Fibroblast of lung (primary cell): ENCODE results near the gene DNAJC28. TPM values are rescaled to one million over a fixed set of nuclear protein-coding genes. Genes with fewer than 3 reads are reported as not detected.

Source experiments
- DNase-seq, 2 donors: peaks; one replicate each; pipeline versions ENCODE4 v3.0.0 to v3.0.0-alpha.2; 2010; ENCODE audit warnings: low read depth in 2 of 2
- H2AFZ ChIP-seq: 2 replicates; pipeline ENCODE4 v1.5.1; 2012; ENCODE audit warnings: low read length, control low read depth, inconsistent platforms
- H3K27ac ChIP-seq: 2 replicates; pipeline ENCODE4 v1.5.1; 2011; ENCODE audit warnings: low read length, control low read depth; ENCODE audit not compliant: insufficient read depth
- H3K27me3 ChIP-seq: 2 replicates; pipeline ENCODE4 v1.5.1; 2011; ENCODE audit warnings: mild to moderate bottlenecking, low read length; ENCODE audit not compliant: control insufficient read depth, insufficient read depth
- H3K36me3 ChIP-seq: 2 replicates; pipeline ENCODE4 v1.5.1; 2011; ENCODE audit warnings: low read length; ENCODE audit not compliant: control insufficient read depth, insufficient read depth
- H3K4me1 ChIP-seq: 2 replicates; pipeline ENCODE4 v1.5.1; 2011; ENCODE audit warnings: low read length; ENCODE audit not compliant: control insufficient read depth, insufficient read depth; ENCODE audit errors: extremely low read depth
- H3K4me2 ChIP-seq: 2 replicates; pipeline ENCODE4 v1.5.1; 2011; ENCODE audit warnings: low read length, control low read depth; ENCODE audit not compliant: insufficient read depth; ENCODE audit errors: extremely low read depth
- H3K4me3 ChIP-seq, 4 experiments: fragments of 200-600 bp in 1 of 4; sonication (generic) in 1 of 4; replicated peaks in 1 of 4; 2 replicates each; pipeline ENCODE4 v1.5.1; 2011 to 2016; ENCODE audit warnings: low read length in 4 of 4, low read depth in 3 of 4, mild to moderate bottlenecking in 3 of 4, control low read depth in 2 of 4, inconsistent platforms in 1 of 4, mixed read lengths in 1 of 4; ENCODE audit not compliant: insufficient read depth in 1 of 4; ENCODE audit errors: control extremely low read depth in 1 of 4
- H3K79me2 ChIP-seq: 2 replicates; pipeline ENCODE4 v1.5.1; 2012; ENCODE audit warnings: mild to moderate bottlenecking, low read length, inconsistent platforms; ENCODE audit not compliant: control insufficient read depth, insufficient read depth
- H3K9ac ChIP-seq: 2 replicates; pipeline ENCODE4 v1.5.1; 2011; ENCODE audit warnings: mild to moderate bottlenecking, low read length, control low read depth; ENCODE audit not compliant: insufficient read depth
- H3K9me3 ChIP-seq: 2 replicates; pipeline ENCODE4 v1.5.1; 2012; ENCODE audit warnings: low read depth, low read length; ENCODE audit not compliant: control insufficient read depth, insufficient read depth
- H4K20me1 ChIP-seq: 2 replicates; pipeline ENCODE4 v1.5.1; 2011; ENCODE audit warnings: low read length; ENCODE audit not compliant: control insufficient read depth, insufficient read depth; ENCODE audit errors: extremely low read depth
- EZH2 ChIP-seq: IDR thresholded peaks from 2 replicates; pipeline ENCODE4 v1.5.1; 2012; ENCODE audit warnings: low read length, control low read depth, mild to moderate bottlenecking; ENCODE audit errors: missing control alignments
- polyA plus RNA-seq, 2 donors: library from polyadenylated mRNA; depleted of rRNA in 1 of 2; stranded (reverse) in 1 of 2; unstranded in 1 of 2; fragments of >200 nt; gene quantifications; 2 replicates each; pipeline ENCODE4 v1.2.1, GENCODE V29; 2011 to 2012; ENCODE audit warnings: missing spikeins in 1 of 2
- total RNA-seq: library from RNA; depleted of rRNA; stranded (reverse); fragments of >200 nt; gene quantifications from 2 replicates; pipeline ENCODE4 v1.2.1, GENCODE V29; 2014
- TF ChIP-seq, protein P1 (sequence below), 2 donors: IDR thresholded peaks in 1 of 2; conservative IDR thresholded peaks in 1 of 2; 1 replicate in 1 of 2; 2 replicates in 1 of 2; pipeline ENCODE4 v1.5.1; 2011 to 2012; ENCODE audit warnings: low read length in 2 of 2, control low read depth in 1 of 2, inconsistent platforms in 1 of 2, low read depth in 1 of 2, mild to moderate bottlenecking in 1 of 2

The DNAJC28 gene
- total and polyA plus RNA-seq, 2 donors (not counting 1 experiment from before 2014, with no cell fraction given), result 2.1 to 2.3 TPM

DNA sequence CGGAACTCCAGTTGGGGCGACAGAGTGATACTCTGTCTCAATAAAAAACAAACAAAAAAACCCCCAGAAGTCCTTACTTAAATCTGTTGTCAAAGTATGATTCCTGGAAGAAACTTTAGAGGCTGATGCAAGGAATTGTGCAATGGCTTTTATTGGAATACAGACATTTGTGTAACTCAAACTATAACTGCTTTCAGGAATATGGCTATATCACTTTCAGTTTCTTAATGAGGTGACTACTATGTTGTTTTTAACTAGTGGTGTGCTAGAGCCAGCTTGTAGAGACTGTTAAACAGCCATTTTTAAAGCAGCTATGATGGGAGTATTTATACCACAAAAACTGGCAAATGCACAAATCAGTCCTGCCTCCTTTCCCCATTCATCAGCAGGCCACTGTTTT, 22.7 kb upstream of the DNAJC28 start:
- no peak overlapping the region for H3K4me2 ChIP-seq
- no peaks in the 10 kb centered on the region for H3K79me2 ChIP-seq
- H2AFZ ChIP-seq, result no peak overlapping the region
- no peak overlapping the region for H3K4me3 ChIP-seq
- no peaks in the 10 kb centered on the region for H3K27me3 ChIP-seq
- TF ChIP-seq, protein P1, sequence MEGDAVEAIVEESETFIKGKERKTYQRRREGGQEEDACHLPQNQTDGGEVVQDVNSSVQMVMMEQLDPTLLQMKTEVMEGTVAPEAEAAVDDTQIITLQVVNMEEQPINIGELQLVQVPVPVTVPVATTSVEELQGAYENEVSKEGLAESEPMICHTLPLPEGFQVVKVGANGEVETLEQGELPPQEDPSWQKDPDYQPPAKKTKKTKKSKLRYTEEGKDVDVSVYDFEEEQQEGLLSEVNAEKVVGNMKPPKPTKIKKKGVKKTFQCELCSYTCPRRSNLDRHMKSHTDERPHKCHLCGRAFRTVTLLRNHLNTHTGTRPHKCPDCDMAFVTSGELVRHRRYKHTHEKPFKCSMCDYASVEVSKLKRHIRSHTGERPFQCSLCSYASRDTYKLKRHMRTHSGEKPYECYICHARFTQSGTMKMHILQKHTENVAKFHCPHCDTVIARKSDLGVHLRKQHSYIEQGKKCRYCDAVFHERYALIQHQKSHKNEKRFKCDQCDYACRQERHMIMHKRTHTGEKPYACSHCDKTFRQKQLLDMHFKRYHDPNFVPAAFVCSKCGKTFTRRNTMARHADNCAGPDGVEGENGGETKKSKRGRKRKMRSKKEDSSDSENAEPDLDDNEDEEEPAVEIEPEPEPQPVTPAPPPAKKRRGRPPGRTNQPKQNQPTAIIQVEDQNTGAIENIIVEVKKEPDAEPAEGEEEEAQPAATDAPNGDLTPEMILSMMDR (conservative IDR thresholded peaks at IDR 0.05 in 1 of 2, IDR thresholded peaks at IDR 0.05 in 1 of 2; ENCODE audit: low read depth in 1 of 2, low read length in 2 of 2), result no peak
- TF ChIP-seq EZH2, result no peak
- H3K9ac ChIP-seq, result no peak overlapping the region
- no peaks in the 10 kb centered on the region for H3K9me3 ChIP-seq
- DNase-seq, result peak in 1 of 2 donors; percentile 76
- H3K36me3 ChIP-seq, result peaks cover 13% of the 10 kb centered on the region
- no peaks in the 10 kb centered on the region for H4K20me1 ChIP-seq
- H3K27ac ChIP-seq, result peak overlapping the region; percentile 27
- H3K4me1 ChIP-seq, result no peaks in the 10 kb centered on the region

- H3K36me3 ChIP-seq, result peaks cover 13% of the 10 kb centered on the region
Measured at GRCh38 chr21:33512481-33512880, 21.0 kb upstream of the DNAJC28 start.

GRCh38 chr21:33511639-33512038, 20.1 kb upstream of the DNAJC28 start:
- no peak overlapping the region for H3K4me2 ChIP-seq
- H3K79me2 ChIP-seq, result no peaks in the 10 kb centered on the region
- H3K4me1 ChIP-seq, result no peaks in the 10 kb centered on the region
- peaks cover 12% of the 10 kb centered on the region for H3K36me3 ChIP-seq
- TF ChIP-seq, protein P1 (conservative IDR thresholded peaks at IDR 0.05 in 1 of 2, IDR thresholded peaks at IDR 0.05 in 1 of 2; ENCODE audit: low read depth in 1 of 2, low read length in 2 of 2), result no peak
- TF ChIP-seq EZH2, result no peak
- no peak overlapping the region for H2AFZ ChIP-seq
- no peak overlapping the region for H3K4me3 ChIP-seq
- no peaks in the 10 kb centered on the region for H3K9me3 ChIP-seq
- no peak for DNase-seq
- no peaks in the 10 kb centered on the region for H4K20me1 ChIP-seq
- H3K27me3 ChIP-seq, result no peaks in the 10 kb centered on the region
- H3K9ac ChIP-seq, result no peak overlapping the region
- H3K27ac ChIP-seq, result no peak overlapping the region

More at GRCh38 chr21:33512481-33512880, 21.0 kb upstream of the DNAJC28 start:
- Histone ChIP-seq H3K27ac (no peak overlapping the region), H3K4me3 (no peak overlapping the region), H3K9me3 (no peaks in the 10 kb centered on the region), H3K9ac (no peak overlapping the region), H2AFZ (no peak overlapping the region), H3K4me1 (no peaks in the 10 kb centered on the region), H3K4me2 (no peak overlapping the region), H3K27me3 (no peaks in the 10 kb centered on the region), H4K20me1 (no peaks in the 10 kb centered on the region), H3K79me2 (no peaks in the 10 kb centered on the region)
- DNase-seq, result no peak
- TF ChIP-seq, protein P1 (conservative IDR thresholded peaks at IDR 0.05 in 1 of 2, IDR thresholded peaks at IDR 0.05 in 1 of 2; ENCODE audit: low read depth in 1 of 2, low read length in 2 of 2), result no peak
- TF ChIP-seq EZH2, result no peak
